K562 (cell line): ENCODE data around the gene PPM1L. TPM values are rescaled to one million over a fixed set of nuclear protein-coding genes. Genes with fewer than 3 reads are reported as not detected.

Source experiments
- ATAC-seq: fragments of 200-7000 bp; cut with Tn5 transposase; 3 replicates; pipeline ENCODE4 v1.9.1; 2020; ENCODE audit warnings: moderate library complexity
- BruUV-seq: library from RNA; stranded (reverse); fragments of 400-500 nt; replicated peaks from 2 replicates; lab custom pipeline; 2021; lab: Mats Ljungman, UMichigan
- CTCF ChIA-PET: fragments of 300-600 bp; formaldehyde crosslinking; extraction: SDS; loops from one replicate; lab custom pipeline; 2021; ENCODE audit warnings: low intra/inter-chr PET ratio; lab: Yijun Ruan, JAX
- POLR2A ChIA-PET: fragments of 300-600, 350-650 bp; sonication (Branson Sonifier 250); formaldehyde crosslinking; extraction: SDS; loops from one replicate; lab custom pipeline; 2021; ENCODE audit warnings: antibody characterized with exemption, inconsistent platforms; lab: Yijun Ruan, JAX
- DNase-seq, 4 experiments: peaks; one replicate each; pipeline versions ENCODE4 v3.0.0 to v3.0.0-alpha.2; 2011 to 2018; ENCODE audit warnings: low spot score in 3 of 4, mixed read lengths in 3 of 4; ENCODE audit errors: extremely low read depth in 1 of 4
- FAIRE-seq: peaks from 2 replicates; lab custom pipeline; 2011; peaks lifted over from hg19 to GRCh38; lab: Jason Lieb, UNC
- H2AFZ ChIP-seq: 2 replicates; pipeline ENCODE4 v1.6.0; 2011; ENCODE audit warnings: low read depth, low read length, control low read depth, inconsistent platforms
- H3K27ac ChIP-seq: fragments of 200-600 bp; 3 replicates; pipeline ENCODE4 v1.8.0; 2011; ENCODE audit warnings: low read depth, mild to moderate bottlenecking, control low read depth, inconsistent platforms, low read length, moderate library complexity, mixed read lengths; ENCODE audit errors: extremely low read depth
- H3K27me3 ChIP-seq, 2 experiments: fragments of 300-600 bp in 1 of 2; 2 replicates in 1 of 2; 3 replicates in 1 of 2; pipeline versions ENCODE4 v1.6.0 to v1.8.0; 2011; ENCODE audit warnings: inconsistent platforms in 2 of 2, low read length in 2 of 2, mild to moderate bottlenecking in 1 of 2, mixed read lengths in 1 of 2, moderate library complexity in 1 of 2; ENCODE audit not compliant: control insufficient read depth in 2 of 2, insufficient read depth in 2 of 2
- H3K36me3 ChIP-seq: fragments of 300-600 bp; 3 replicates; pipeline ENCODE4 v1.8.0; 2011; ENCODE audit warnings: mild to moderate bottlenecking, low read length, inconsistent platforms; ENCODE audit not compliant: control insufficient read depth, insufficient read depth
- H3K4me1 ChIP-seq, 2 experiments: fragments of 200-600 bp in 1 of 2; replicated peaks in 1 of 2; 2 replicates in 1 of 2; 3 replicates in 1 of 2; pipeline versions ENCODE4 v1.5.1 to v1.8.0; 2011; ENCODE audit warnings: inconsistent platforms in 2 of 2, low read length in 2 of 2, mild to moderate bottlenecking in 1 of 2, mixed read lengths in 1 of 2, moderate library complexity in 1 of 2; ENCODE audit not compliant: control insufficient read depth in 2 of 2, insufficient read depth in 2 of 2
- H3K4me2 ChIP-seq: 2 replicates; pipeline ENCODE4 v1.6.1; 2011; ENCODE audit warnings: low read length, control low read depth, inconsistent platforms, mixed read lengths; ENCODE audit not compliant: insufficient read depth
- H3K4me3 ChIP-seq: fragments of 200-600 bp; sonication (generic), shearing (Covaris generic); 2 replicates; pipeline ENCODE4 v1.5.1; 2016; ENCODE audit warnings: control low read depth, inconsistent platforms
- H3K79me2 ChIP-seq: fragments of 200-600 bp; 3 replicates; pipeline ENCODE4 v1.8.0; 2011; ENCODE audit warnings: low read length, inconsistent platforms; ENCODE audit not compliant: control insufficient read depth, insufficient read depth
- H3K9ac ChIP-seq, 2 experiments: 2 replicates each; pipeline versions ENCODE4 v1.6.0 to v1.6.1; 2011; ENCODE audit warnings: low read depth in 2 of 2, low read length in 2 of 2, control low read depth in 1 of 2, inconsistent platforms in 1 of 2, mild to moderate bottlenecking in 1 of 2, mixed read lengths in 1 of 2; ENCODE audit not compliant: insufficient read depth in 1 of 2
- H3K9me1 ChIP-seq: one replicate; pipeline ENCODE4 v1.6.0; 2011; ENCODE audit warnings: inconsistent platforms, mild to moderate bottlenecking, low read length, moderate library complexity; ENCODE audit not compliant: control insufficient read depth, insufficient read depth
- H3K9me3 ChIP-seq: replicated peaks from 2 replicates; pipeline ENCODE4 v1.5.1; 2011; ENCODE audit warnings: low read depth, low read length, inconsistent platforms; ENCODE audit not compliant: control insufficient read depth, insufficient read depth
- H4K20me1 ChIP-seq: replicated peaks from 2 replicates; pipeline ENCODE4 v1.6.1; 2011; ENCODE audit warnings: low read length, inconsistent platforms, mixed read lengths; ENCODE audit not compliant: control insufficient read depth, insufficient read depth
- E2F4 ChIP-seq: sonication (generic); formaldehyde crosslinking; IDR thresholded peaks from 2 replicates; pipeline ENCODE4 v1.8.0; 2022; ENCODE audit warnings: mild to moderate bottlenecking, low read depth, missing genetic modification reagents
- NR4A1 ChIP-seq, 2 experiments: fragments of 250-450 bp in 1 of 2; fragments of 450-650 bp in 1 of 2; sonication (Bioruptor Pico) in 1 of 2; IDR thresholded peaks; 2 replicates each; pipeline versions ENCODE4 v1.4.0 to v1.6.1; 2016 to 2020; ENCODE audit warnings: mild to moderate bottlenecking in 2 of 2, missing compliant biosample characterization in 1 of 2, missing genetic modification characterization in 1 of 2, moderate library complexity in 1 of 2
- SIX5 ChIP-seq, 2 experiments: IDR thresholded peaks; 2 replicates each; pipeline ENCODE4 v1.6.1; 2011; ENCODE audit warnings: low read length in 2 of 2, borderline replicate concordance in 1 of 2, low read depth in 1 of 2, mild to moderate bottlenecking in 1 of 2, moderate library complexity in 1 of 2; ENCODE audit not compliant: insufficient read depth in 1 of 2
- SMARCE1 ChIP-seq: fragments of 450-650 bp; IDR thresholded peaks from 2 replicates; pipeline ENCODE4 v1.7.1; 2016; ENCODE audit warnings: mild to moderate bottlenecking
- TBL1XR1 ChIP-seq, 2 experiments: IDR thresholded peaks; 2 replicates each; pipeline ENCODE4 v1.6.1; 2012; ENCODE audit warnings: improper control_type of control experiment in 2 of 2, low read length in 2 of 2, mild to moderate bottlenecking in 1 of 2
- TBP ChIP-seq: optimal IDR thresholded peaks from 2 replicates; pipeline ENCODE3; 2011; ENCODE audit warnings: low read depth, low read length, improper control_type of control experiment
- UBTF ChIP-seq, 2 experiments: IDR thresholded peaks; 2 replicates each; pipeline ENCODE4 v1.6.1; 2012; ENCODE audit warnings: improper control_type of control experiment in 2 of 2, low read depth in 2 of 2, low read length in 2 of 2, borderline replicate concordance in 1 of 2
- ZNF263 ChIP-seq: sonication (generic); formaldehyde crosslinking; IDR thresholded peaks from 2 replicates; pipeline ENCODE4 v1.8.0; 2022; ENCODE audit warnings: mild to moderate bottlenecking, missing genetic modification reagents, borderline replicate concordance
- ZNF274 ChIP-seq: IDR thresholded peaks from 2 replicates; pipeline ENCODE4 v1.6.1; 2011; ENCODE audit warnings: low read depth, mild to moderate bottlenecking, low read length, moderate library complexity, borderline replicate concordance
- WGBS: fragments of 100-300 bp; shearing (Covaris generic); methylation state at CpG from one replicate; pipeline ENCODE4 v1.1.6; 2016; ENCODE audit warnings: low coverage, mixed read lengths; ENCODE audit not compliant: insufficient coverage; ENCODE audit errors: missing lambda C conversion rate; 5-methylcytosine and 5-hydroxymethylcytosine counted together
- in situ Hi-C: fragments of 300-500 bp; cut with MboI; formaldehyde crosslinking; loops from 4 replicates; pipeline ENCODE4 v1.15.0; 2018; ENCODE audit warnings: inconsistent platforms, mixed read lengths
- intact Hi-C: fragments of 100-400 bp; cut with micrococcal nuclease; formaldehyde crosslinking; loops from 2 replicates; pipeline ENCODE4 v1.14.2; 2022
- polyA plus RNA-seq, 8 experiments: library from polyadenylated mRNA; depleted of rRNA in 4 of 8; stranded (reverse) in 5 of 8; unstranded in 3 of 8; fragments of >200 nt; fragmentation: Nextera tagmentation in 2 of 8; fragmentation: Illumina TruSeq in 1 of 8; extraction: Ambion mirVana in 2 of 8; extraction: Trizol in 1 of 8; gene quantifications; 2 replicates each; pipeline versions ENCODE4 v1.2.1 to v1.2.3, GENCODE V29; 2011 to 2014; ENCODE audit warnings: inconsistent platforms in 1 of 8, missing spikeins in 1 of 8
- total RNA-seq, 7 experiments: library from RNA; depleted of rRNA in 6 of 7; stranded (reverse); fragments of >200 nt in 6 of 7; fragmentation: Illumina TruSeq in 2 of 7; extraction: Trizol in 2 of 7; gene quantifications; 2 replicates each; pipeline versions ENCODE4 v1.2.1 to v1.2.3, GENCODE V29; 2011 to 2021; ENCODE audit warnings: low replicate concordance in 1 of 7
- TF ChIP-seq, protein P1 (sequence below): sonication (generic); formaldehyde crosslinking; IDR thresholded peaks from 2 replicates; pipeline ENCODE4 v1.8.0; 2022; ENCODE audit warnings: mild to moderate bottlenecking, missing genetic modification reagents

The PPM1L gene
- total and polyA plus RNA-seq, 9 of the 15 experiments (the other 6 are each of a cell fraction or from before 2014, with no cell fraction given) = 0.01 to 0.41 (median 0.14) TPM

DNA sequence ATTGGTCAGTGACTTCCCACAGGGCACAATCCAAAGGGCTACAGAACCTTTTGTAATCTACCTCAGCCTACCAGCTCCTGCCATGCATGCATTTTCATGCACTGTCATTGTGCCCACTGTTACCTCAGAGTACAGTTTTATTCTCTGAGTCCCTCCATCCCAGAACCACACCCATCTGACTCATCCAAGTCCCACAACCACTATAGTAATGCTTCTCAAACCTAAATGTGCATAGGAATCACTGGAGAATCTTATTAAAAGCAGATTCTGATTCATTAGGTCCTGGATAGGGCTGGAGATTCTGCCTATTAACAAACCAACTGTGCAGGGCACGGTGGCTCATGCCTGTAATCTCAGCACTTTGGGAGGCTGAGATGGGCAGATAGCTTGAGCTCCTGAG lies 352.8 kb downstream of the PPM1L start:
- H3K4me2 ChIP-seq = no peak overlapping the region
- intact Hi-C loops = no loop called here
- ChIA-PET CTCF (no interaction called here), POLR2A (no interaction called here)
- no peaks in the 10 kb centered on the region for H3K9me3 ChIP-seq
- peaks cover 6 to 15% of the 10 kb centered on the region in 2 experiments; a peak in 3 of 5 replicates for H3K27me3 ChIP-seq
- TF ChIP-seq TBP = no peak
- in situ Hi-C loops = no loop called here
- no peaks in the 10 kb centered on the region for H4K20me1 ChIP-seq
- H3K79me2 ChIP-seq = no peaks in the 10 kb centered on the region
- peaks cover 0 to 10% of the 10 kb centered on the region in 2 experiments; a peak in 2 of 5 replicates for H3K4me1 ChIP-seq
- 11% methylated on average over 1 of the region's 1 CpG for WGBS
- ATAC-seq (no peak), DNase-seq (no peak), FAIRE-seq (no peak)
- no TSS peak for BruUV-seq
- H3K27ac ChIP-seq = no peak overlapping the region
- H3K36me3 ChIP-seq = no peaks in the 10 kb centered on the region
- no peaks in the 10 kb centered on the region for H3K9me1 ChIP-seq
- H2AFZ ChIP-seq = no peak overlapping the region
- no peak overlapping the region for H3K9ac ChIP-seq
- no peak overlapping the region for H3K4me3 ChIP-seq

DNA sequence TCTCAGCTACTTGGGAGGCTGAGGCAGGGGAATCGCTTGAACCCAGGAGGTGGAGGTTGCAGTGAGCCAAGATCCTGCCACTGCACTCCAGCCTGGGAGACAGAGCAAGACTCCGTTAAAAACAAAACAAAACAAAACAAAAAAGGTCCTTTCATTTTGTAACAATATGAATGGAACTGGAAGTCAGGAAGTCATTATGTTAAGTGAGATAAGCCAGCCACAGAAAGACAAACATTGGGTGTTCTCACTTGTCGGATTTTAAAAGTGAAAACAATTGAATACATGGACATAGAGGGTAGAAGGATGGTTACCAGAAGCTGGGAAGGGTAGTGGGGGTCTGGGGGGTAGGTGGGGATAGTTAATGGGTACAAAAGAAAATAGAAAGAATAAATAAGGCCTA lies 361.6 kb downstream of the PPM1L start:
- FAIRE-seq (no peak), DNase-seq (no peak), ATAC-seq (no peak)
- no peak overlapping the region for H3K9ac ChIP-seq
- no peak overlapping the region for H2AFZ ChIP-seq
- no peaks in the 10 kb centered on the region for H4K20me1 ChIP-seq
- 0% methylated on average over 3 of the region's 3 CpGs for WGBS
- POLR2A ChIA-PET = no interaction called here
- in situ Hi-C loops = no loop called here
- no peak overlapping the region for H3K27ac ChIP-seq
- no peaks in the 10 kb centered on the region; the same call in 1 of the 2 replicates for H3K9me3 ChIP-seq
- H3K79me2 ChIP-seq = no peaks in the 10 kb centered on the region
- BruUV-seq = no TSS peak
- H3K4me3 ChIP-seq = no peak overlapping the region
- H3K4me1 ChIP-seq = no peaks in the 10 kb centered on the region
- intact Hi-C loops = no loop called here
- CTCF ChIA-PET = no interaction called here
- H3K4me2 ChIP-seq = no peak overlapping the region
- H3K36me3 ChIP-seq = no peaks in the 10 kb centered on the region
- no peaks in the 10 kb centered on the region for H3K27me3 ChIP-seq
- H3K9me1 ChIP-seq = no peaks in the 10 kb centered on the region
- TF ChIP-seq ZNF263 (no peak), ZNF274 (no peak), SIX5 (IDR thresholded peaks at IDR 0.05; ENCODE audit: borderline replicate concordance in 1 of 2, insufficient read depth in 1 of 2, low read depth in 1 of 2, low read length in 2 of 2) (no peak), E2F4 (no peak), NR4A1 (CRISPR knock-in tag; IDR thresholded peaks at IDR 0.05) (no peak), NR4A1 (tag; IDR thresholded peaks at IDR 0.05) (no peak), SMARCE1 (no peak), TBL1XR1 (IDR thresholded peaks at IDR 0.05; ENCODE audit: low read length in 2 of 2) (no peak), UBTF (IDR thresholded peaks at IDR 0.05; ENCODE audit: borderline replicate concordance in 1 of 2, low read depth in 2 of 2, low read length in 2 of 2) (no peak)
- TF ChIP-seq, protein P1, sequence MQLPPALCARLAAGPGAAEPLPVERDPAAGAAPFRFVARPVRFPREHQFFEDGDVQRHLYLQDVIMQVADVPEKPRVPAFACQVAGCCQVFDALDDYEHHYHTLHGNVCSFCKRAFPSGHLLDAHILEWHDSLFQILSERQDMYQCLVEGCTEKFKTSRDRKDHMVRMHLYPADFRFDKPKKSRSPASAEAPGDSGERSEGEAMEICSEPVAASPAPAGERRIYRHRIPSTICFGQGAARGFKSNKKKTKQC (CRISPR knock-in tag) = no peak
